GM21526 (cell line): Measurements from ENCODE around the gene MLLT10.

Experiments
- ATAC-seq: cut with Tn5 transposase; IDR thresholded peaks from one replicate; pipeline ENCODE4 v1.9.1; 2021; ENCODE audit warnings: moderate library complexity; ENCODE audit not compliant: unreplicated experiment, low FRiP score

Gene MLLT10

GRCh38 chr10:21515361-21516241 lies 18.4 kb upstream of the MLLT10 start:
- no peak for ATAC-seq

- peak; percentile 69 for ATAC-seq
Observed at GRCh38 chr10:21516242-21517131, 17.5 kb upstream of the MLLT10 start.

GRCh38 chr10:21517134-21518031 lies 16.6 kb upstream of the MLLT10 start:
- peak; percentile 69 for ATAC-seq

GRCh38 chr10:21518149-21518640 lies 15.8 kb upstream of the MLLT10 start:
- no peak for ATAC-seq

- ATAC-seq = no peak
Observed at GRCh38 chr10:21518641-21519396, 15.2 kb upstream of the MLLT10 start.

GRCh38 chr10:21519397-21519933 lies 14.6 kb upstream of the MLLT10 start:
- no peak for ATAC-seq

GRCh38 chr10:21519941-21520436 lies 14.0 kb upstream of the MLLT10 start:
- no peak for ATAC-seq

- no peak for ATAC-seq
Observed at GRCh38 chr10:21520509-21520908, 13.5 kb upstream of the MLLT10 start.

GRCh38 chr10:21520949-21521348 lies 13.1 kb upstream of the MLLT10 start:
- ATAC-seq = no peak

- ATAC-seq = no peak
Observed at GRCh38 chr10:21521751-21522533, 12.1 kb upstream of the MLLT10 start.

GRCh38 chr10:21522631-21523406 lies 11.2 kb upstream of the MLLT10 start:
- ATAC-seq = no peak

GRCh38 chr10:21523557-21524008 lies 10.4 kb upstream of the MLLT10 start:
- no peak for ATAC-seq

- no peak for ATAC-seq
Observed at GRCh38 chr10:21524131-21524525, 9.9 kb upstream of the MLLT10 start.

- no peak for ATAC-seq
Observed at GRCh38 chr10:21524526-21525366, 9.3 kb upstream of the MLLT10 start.

- no peak for ATAC-seq
Observed at GRCh38 chr10:21525367-21526187, 8.5 kb upstream of the MLLT10 start, which contains the start of gene SKIDA1. TSS of gene SKIDA1 (minus strand) at chr10:21525682. CDS start at chr10:21517822, 7,860 bp downstream.
